CD4-positive, alpha-beta T cell (primary cell): Measurements from ENCODE around the gene LPP. TPM values are rescaled to one million over a fixed set of nuclear protein-coding genes. Genes with fewer than 3 reads are reported as not detected.

Experiments
- ATAC-seq: fragments of 200-7000 bp; cut with Tn5 transposase; one replicate; pipeline ENCODE4 v1.10.0; 2022; ENCODE audit warnings: mild to moderate bottlenecking; ENCODE audit not compliant: poor library complexity
- CTCF ChIA-PET: fragments of 350-600 bp; sonication (Branson Sonifier 250); formaldehyde crosslinking; loops from one replicate; lab custom pipeline; 2021; ENCODE audit warnings: antibody characterized with exemption, inconsistent platforms; lab: Charles Lee
- POLR2A ChIA-PET: fragments of 350-600 bp; sonication (Branson Sonifier 250); formaldehyde crosslinking; loops from one replicate; lab custom pipeline; 2021; ENCODE audit warnings: antibody characterized with exemption, inconsistent platforms; lab: Charles Lee
- DNase-seq, 14 experiments: peaks; one replicate each; pipeline ENCODE4 v3.0.0-alpha.2; 2013 to 2020; ENCODE audit warnings: mixed read lengths in 2 of 14
- H3K27ac ChIP-seq, 2 donors: one replicate each; pipeline versions ENCODE4 v1.5.1 to v1.7.0; 2013; ENCODE audit warnings: low read length in 2 of 2, low read depth in 1 of 2, mild to moderate bottlenecking in 1 of 2
- H3K27me3 ChIP-seq, 2 experiments: 1 replicate in 1 of 2; 2 replicates in 1 of 2; pipeline versions ENCODE4 v1.6.1 to v1.7.0; 2013; ENCODE audit warnings: low read length in 2 of 2, control low read depth in 1 of 2, mild to moderate bottlenecking in 1 of 2, moderate library complexity in 1 of 2; ENCODE audit not compliant: insufficient read depth in 2 of 2, control insufficient read depth in 1 of 2
- H3K36me3 ChIP-seq: one replicate; pipeline ENCODE4 v1.6.1; 2013; ENCODE audit warnings: low read length, control low read depth; ENCODE audit not compliant: insufficient read depth
- H3K4me1 ChIP-seq: one replicate; pipeline ENCODE4 v1.6.1; 2013; ENCODE audit warnings: low read length, control low read depth; ENCODE audit not compliant: insufficient read depth
- H3K4me3 ChIP-seq: one replicate; pipeline ENCODE4 v1.5.1; 2013; ENCODE audit warnings: mild to moderate bottlenecking, low read length, moderate library complexity
- H3K9me3 ChIP-seq, 2 experiments: 1 replicate in 1 of 2; 2 replicates in 1 of 2; pipeline versions ENCODE4 v1.6.1 to v1.7.0; 2013; ENCODE audit warnings: low read length in 2 of 2, mild to moderate bottlenecking in 2 of 2, control low read depth in 1 of 2, moderate library complexity in 1 of 2; ENCODE audit not compliant: control insufficient read depth in 1 of 2, insufficient read depth in 1 of 2
- H3K27ac Mint-ChIP-seq: one replicate; pipeline ENCODE4 v1.8.0; 2020; ENCODE audit warnings: mixed read lengths
- H3K27me3 Mint-ChIP-seq: one replicate; pipeline ENCODE4 v1.8.0; 2021; ENCODE audit warnings: mixed read lengths
- H3K36me3 Mint-ChIP-seq: one replicate; pipeline ENCODE4 v1.8.0; 2021; ENCODE audit warnings: low read depth, mixed read lengths
- H3K4me1 Mint-ChIP-seq: one replicate; pipeline ENCODE4 v1.8.0; 2021; ENCODE audit warnings: low read depth, mixed read lengths
- H3K4me3 Mint-ChIP-seq: one replicate; pipeline ENCODE4 v1.8.0; 2020; ENCODE audit warnings: mild to moderate bottlenecking, mixed read lengths
- H3K9me3 Mint-ChIP-seq: one replicate; pipeline ENCODE4 v1.8.0; 2020; ENCODE audit warnings: mixed read lengths
- intact Hi-C, 2 experiments: fragments of 100-400 bp; cut with DNase I in 1 of 2; cut with micrococcal nuclease in 1 of 2; formaldehyde crosslinking; loops; one replicate each; pipeline versions ENCODE4 v1.15.1 to v1.9.0; 2023 to 2025; cut with DNase I, micrococcal nuclease
- total RNA-seq, 174 experiments: library from RNA in 2 of 174; stranded (reverse) in 2 of 174; gene quantifications; one replicate each; pipeline ENCODE4 v1.2.3 and lab custom pipeline; 2021 to 2026
- TF ChIP-seq, protein P1 (sequence below): fragments of 200-600 bp; IDR thresholded peaks from one replicate; pipeline ENCODE4 v1.8.0; 2022; ENCODE audit warnings: antibody characterized with exemption, mild to moderate bottlenecking

The LPP gene
- total RNA-seq, 2 experiments from 2014 or later: 45.6 to 45.9 TPM

GRCh38 chr3:188544012-188544411 lies 390.1 kb downstream of the LPP start:
- TF ChIP-seq, protein P1, sequence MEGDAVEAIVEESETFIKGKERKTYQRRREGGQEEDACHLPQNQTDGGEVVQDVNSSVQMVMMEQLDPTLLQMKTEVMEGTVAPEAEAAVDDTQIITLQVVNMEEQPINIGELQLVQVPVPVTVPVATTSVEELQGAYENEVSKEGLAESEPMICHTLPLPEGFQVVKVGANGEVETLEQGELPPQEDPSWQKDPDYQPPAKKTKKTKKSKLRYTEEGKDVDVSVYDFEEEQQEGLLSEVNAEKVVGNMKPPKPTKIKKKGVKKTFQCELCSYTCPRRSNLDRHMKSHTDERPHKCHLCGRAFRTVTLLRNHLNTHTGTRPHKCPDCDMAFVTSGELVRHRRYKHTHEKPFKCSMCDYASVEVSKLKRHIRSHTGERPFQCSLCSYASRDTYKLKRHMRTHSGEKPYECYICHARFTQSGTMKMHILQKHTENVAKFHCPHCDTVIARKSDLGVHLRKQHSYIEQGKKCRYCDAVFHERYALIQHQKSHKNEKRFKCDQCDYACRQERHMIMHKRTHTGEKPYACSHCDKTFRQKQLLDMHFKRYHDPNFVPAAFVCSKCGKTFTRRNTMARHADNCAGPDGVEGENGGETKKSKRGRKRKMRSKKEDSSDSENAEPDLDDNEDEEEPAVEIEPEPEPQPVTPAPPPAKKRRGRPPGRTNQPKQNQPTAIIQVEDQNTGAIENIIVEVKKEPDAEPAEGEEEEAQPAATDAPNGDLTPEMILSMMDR: no peak
- no peaks in the 10 kb centered on the region for H3K4me1 Mint-ChIP-seq
- ATAC-seq (no peak), DNase-seq (no peak)
- POLR2A ChIA-PET: no interaction called here
- H3K4me1 ChIP-seq: no peaks in the 10 kb centered on the region
- H3K4me3 ChIP-seq: no peak overlapping the region
- H3K36me3 ChIP-seq: peaks cover 3% of the 10 kb centered on the region
- H3K27me3 Mint-ChIP-seq: no peaks in the 10 kb centered on the region
- intact Hi-C loops: no loop called here
- CTCF ChIA-PET: no interaction called here
- peaks cover 28% of the 10 kb centered on the region for H3K36me3 Mint-ChIP-seq
- no peak overlapping the region for H3K27ac ChIP-seq
- H3K27ac Mint-ChIP-seq: no peak overlapping the region
- H3K9me3 ChIP-seq: no peaks in the 10 kb centered on the region
- no peaks in the 10 kb centered on the region for H3K9me3 Mint-ChIP-seq
- H3K27me3 ChIP-seq: no peaks in the 10 kb centered on the region
- H3K4me3 Mint-ChIP-seq: no peak overlapping the region

DNA sequence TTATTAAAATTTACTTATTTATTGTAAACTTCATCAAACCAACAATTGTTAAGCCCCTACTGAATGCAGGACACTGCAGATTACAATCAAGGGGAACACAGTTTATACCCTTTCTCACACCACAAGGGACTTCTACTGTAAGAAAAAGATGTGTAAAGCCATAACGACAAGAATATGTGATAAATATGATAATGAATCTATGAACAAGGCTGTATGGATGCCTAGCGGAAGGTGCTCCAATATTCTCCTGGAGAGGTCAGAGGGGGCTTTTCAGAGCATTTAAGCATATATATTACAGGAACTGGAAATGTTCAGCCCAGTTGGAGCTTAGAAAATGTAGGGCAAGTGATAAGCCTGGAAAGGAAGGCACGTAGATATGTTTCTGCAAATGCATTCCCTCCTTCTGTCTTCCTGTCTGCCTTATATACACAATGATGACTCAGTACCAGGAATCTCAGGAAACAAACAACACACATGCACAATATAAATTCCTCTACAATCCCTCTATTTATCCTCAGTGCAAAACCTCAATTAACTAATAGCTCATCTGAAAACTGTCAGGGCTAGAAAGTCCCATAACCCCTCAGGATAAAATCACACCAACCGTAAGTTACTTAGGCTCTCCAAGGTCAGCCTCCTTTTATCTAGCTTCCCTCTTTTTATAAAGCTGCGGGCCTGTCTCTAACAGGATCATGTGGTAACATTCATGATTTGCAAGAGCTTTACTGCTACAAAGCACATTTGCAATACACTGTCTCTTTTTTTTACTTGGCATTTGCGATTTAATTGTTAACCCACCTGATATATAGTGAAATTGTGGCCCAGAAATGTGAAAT lies 393.1 kb downstream of the LPP start:
- no peak overlapping the region for H3K27ac ChIP-seq
- intact Hi-C loops: no loop called here
- TF ChIP-seq, protein P1: no peak
- H3K4me3 ChIP-seq: no peak overlapping the region
- peaks cover 3% of the 10 kb centered on the region for H3K36me3 ChIP-seq
- no peak overlapping the region for H3K27ac Mint-ChIP-seq
- H3K4me3 Mint-ChIP-seq: no peak overlapping the region
- ATAC-seq (no peak), DNase-seq (no peak)
- peaks cover 2% of the 10 kb centered on the region for H3K4me1 Mint-ChIP-seq
- H3K36me3 Mint-ChIP-seq: peaks cover 27% of the 10 kb centered on the region
- CTCF ChIA-PET: interaction anchor here (1.2 kb wide), 1 partner anchor 14 kb away, joined by 3 read pairs; no protein-coding TSS in a partner anchor
- no peaks in the 10 kb centered on the region for H3K27me3 Mint-ChIP-seq
- no peaks in the 10 kb centered on the region for H3K27me3 ChIP-seq
- H3K4me1 ChIP-seq: no peaks in the 10 kb centered on the region
- H3K9me3 ChIP-seq: no peaks in the 10 kb centered on the region
- no peaks in the 10 kb centered on the region for H3K9me3 Mint-ChIP-seq
- POLR2A ChIA-PET: no interaction called here

GRCh38 chr3:188553569-188553968 lies 399.6 kb downstream of the LPP start:
- H3K4me3 Mint-ChIP-seq: no peak overlapping the region

More at GRCh38 chr3:188553569-188553968, 399.6 kb downstream of the LPP start:
- TF ChIP-seq, protein P1: no peak
- CTCF ChIA-PET: no interaction called here
- no peak overlapping the region for H3K27ac Mint-ChIP-seq
- Histone ChIP-seq H3K36me3 (no peaks in the 10 kb centered on the region), H3K4me3 (no peak overlapping the region), H3K27me3 (no peaks in the 10 kb centered on the region), H3K4me1 (peaks cover 3% of the 10 kb centered on the region), H3K9me3 (no peaks in the 10 kb centered on the region), H3K27ac (no peak overlapping the region)
- peak; percentile 66 for ATAC-seq
- POLR2A ChIA-PET: no interaction called here
- DNase-seq: peak in 8 of 14 experiments; percentile 0 to 82 (median 11)
- H3K36me3 Mint-ChIP-seq: no peaks in the 10 kb centered on the region
- no peaks in the 10 kb centered on the region for H3K27me3 Mint-ChIP-seq
- no peaks in the 10 kb centered on the region for H3K9me3 Mint-ChIP-seq
- intact Hi-C loops: no loop called here
- peaks cover 21% of the 10 kb centered on the region for H3K4me1 Mint-ChIP-seq
